GM18873 (cell line): ENCODE results near the gene MPDZ.
"Not testable (repeated sequence)": the region's sequence is repeated elsewhere in the genome, so short reads cannot be mapped to it uniquely, and the experiment has no call there.

ENCODE experiments used
- ATAC-seq: cut with Tn5 transposase; IDR thresholded peaks from one replicate; pipeline ENCODE4 v1.9.1; 2021; ENCODE audit warnings: mild to moderate bottlenecking, moderate library complexity, moderate number of reproducible peaks; ENCODE audit not compliant: unreplicated experiment, low FRiP score

MPDZ gene

DNA sequence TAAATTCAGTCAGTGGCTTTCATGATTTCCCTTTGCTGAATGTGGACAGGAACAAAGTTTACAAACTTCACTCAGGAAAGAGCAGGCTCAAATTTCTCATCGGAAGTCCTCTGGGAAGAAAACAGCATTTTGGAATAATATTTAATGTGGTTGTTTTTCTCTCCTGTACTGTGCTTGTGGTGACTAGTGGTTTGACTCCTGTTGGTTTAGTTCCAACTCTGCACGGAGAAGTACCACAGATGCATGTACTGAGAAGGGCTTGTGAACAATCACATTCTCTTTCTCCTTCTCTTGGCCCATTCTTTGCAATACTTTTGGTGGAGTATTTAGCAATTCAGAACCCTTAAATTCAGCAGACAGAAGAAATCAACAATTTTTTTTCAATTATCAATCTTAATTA lies 13.3 kb downstream of the MPDZ start:
- no peak for ATAC-seq

GRCh38 chr9:13264788-13265187 lies 14.7 kb downstream of the MPDZ start:
- no peak for ATAC-seq

DNA sequence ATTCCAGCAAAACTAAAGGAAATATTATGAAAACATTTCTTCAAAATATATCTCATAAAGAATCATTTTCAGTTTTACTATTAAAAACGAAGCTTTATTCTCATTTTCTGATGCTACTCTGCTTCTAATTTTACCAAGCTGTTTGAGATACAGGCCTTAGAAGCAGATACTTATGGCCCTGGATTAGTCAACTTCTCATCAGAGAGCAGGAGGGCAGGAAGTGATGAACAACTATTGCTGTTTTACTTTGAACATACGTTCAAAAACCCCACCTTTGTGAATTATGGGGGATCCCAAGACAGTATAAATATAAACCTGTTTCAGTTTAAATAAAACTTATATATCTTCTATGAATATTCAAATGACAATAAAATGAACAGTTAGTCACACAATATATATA lies 16.0 kb downstream of the MPDZ start:
- no peak for ATAC-seq

GRCh38 chr9:13252852-13253251 lies 26.6 kb downstream of the MPDZ start:
- no peak for ATAC-seq

DNA sequence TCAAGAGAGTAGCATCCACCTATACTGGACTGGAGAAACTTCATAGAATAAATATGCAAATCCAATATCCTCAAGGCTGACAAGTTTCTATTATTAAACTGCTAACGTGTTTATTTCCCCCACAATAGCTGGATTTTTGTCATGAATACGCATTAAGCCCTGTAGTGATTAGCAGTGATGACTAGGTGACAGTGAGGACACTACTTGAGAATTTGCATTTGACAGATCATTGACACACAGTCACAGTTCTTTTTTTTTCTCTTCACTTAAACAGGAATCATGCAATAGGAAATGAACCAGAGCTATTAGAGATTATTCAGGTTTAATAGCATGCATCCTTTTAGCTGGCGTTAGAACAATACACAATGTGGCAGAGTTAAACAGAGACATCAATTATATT lies 35.3 kb downstream of the MPDZ start:
- ATAC-seq: no peak

DNA sequence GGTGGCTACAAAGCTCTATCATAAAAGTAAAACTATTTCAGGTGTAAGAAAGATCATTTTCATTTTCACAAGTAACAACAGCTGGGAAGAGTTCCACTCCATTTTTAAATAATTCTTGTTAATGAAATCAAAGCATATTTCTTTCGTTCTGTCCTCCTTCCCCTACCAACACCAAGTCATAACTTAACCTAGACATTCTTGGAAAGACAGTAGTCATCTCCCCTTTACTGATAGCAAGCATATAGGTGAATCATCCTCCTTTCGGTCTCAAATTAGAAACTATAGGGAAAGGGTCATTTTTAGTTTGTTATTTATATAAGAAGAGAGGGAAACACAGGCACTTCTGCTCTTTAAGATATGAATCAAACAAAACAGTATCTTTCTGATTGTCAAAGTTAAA lies 38.2 kb downstream of the MPDZ start:
- ATAC-seq: no peak

DNA sequence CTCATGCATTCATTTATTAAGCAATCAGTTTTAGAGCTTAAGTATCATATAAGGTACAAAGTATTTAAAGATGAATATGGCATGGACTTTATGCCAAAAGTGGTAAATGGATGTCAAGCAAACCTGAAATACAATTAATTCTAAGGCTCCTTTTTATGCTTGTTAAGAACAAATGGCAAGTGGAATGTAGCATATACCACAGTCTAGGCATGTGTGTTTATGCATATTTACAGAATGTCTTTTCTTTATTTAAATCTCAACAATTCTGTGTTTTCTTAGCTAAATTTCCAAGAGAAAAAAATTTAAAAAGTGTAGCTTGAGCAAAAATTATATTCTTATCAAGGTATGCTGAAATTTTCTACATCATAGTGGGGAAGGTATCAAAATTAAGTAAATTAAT lies 39.8 kb downstream of the MPDZ start:
- no peak for ATAC-seq

- no peak for ATAC-seq
Observed at GRCh38 chr9:13239208-13239607, 40.3 kb downstream of the MPDZ start.

GRCh38 chr9:13234932-13235331 lies 44.6 kb downstream of the MPDZ start:
- no peak for ATAC-seq

DNA sequence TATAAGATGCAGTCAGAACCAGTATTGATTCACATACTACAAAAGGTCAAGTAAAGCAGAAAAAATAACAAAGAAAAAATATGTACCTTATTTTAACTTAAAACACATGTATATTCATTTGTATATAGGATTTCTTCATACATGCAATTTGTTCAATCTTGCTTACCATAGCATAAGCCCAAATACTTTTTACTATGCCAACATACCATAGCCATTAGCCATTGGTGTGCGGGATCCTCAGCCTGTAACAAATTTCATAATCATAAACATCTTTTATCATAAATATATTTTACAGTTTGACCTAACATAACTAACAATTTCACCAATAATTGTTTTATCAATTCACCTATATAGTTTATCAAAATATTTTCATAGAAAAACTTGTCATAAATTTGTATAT lies 51.1 kb downstream of the MPDZ start:
- no peak for ATAC-seq

DNA sequence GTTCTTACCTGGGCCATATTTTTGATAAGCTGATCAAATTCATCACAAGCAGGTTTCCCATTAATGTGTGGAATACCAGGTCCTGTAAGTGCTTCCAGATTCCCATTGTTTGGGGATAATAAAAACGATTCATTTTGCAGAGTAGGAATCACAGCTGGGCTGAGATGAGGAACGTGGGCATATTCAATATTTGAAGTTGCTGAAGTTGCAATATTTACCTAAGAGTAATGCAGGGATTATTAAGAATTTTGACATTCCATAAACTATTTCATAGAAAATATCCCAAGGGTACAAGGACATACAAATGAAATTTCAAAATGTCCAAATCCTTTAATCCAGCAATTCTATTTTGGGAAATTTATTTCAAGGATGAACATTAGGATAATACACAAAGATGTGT lies 55.1 kb downstream of the MPDZ start:
- no peak for ATAC-seq

DNA sequence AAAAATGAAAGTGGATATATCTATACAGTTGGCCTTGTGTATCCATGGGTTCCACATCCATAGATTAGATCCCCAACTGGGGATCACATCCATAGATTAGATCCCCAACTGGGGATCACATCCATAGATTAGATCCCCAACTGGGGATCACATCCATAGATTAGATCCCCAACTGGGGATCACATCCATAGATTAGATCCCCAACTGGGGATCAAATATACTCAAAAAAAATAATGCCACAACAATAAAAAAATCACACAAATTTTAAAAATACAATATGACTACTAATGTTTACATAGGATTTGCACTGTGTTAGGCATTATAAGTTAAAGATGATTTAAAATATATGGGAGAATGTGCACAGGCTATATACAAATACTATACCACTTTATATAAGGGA lies 56.8 kb downstream of the MPDZ start:
- not testable (repeated sequence) for ATAC-seq

- no peak for ATAC-seq
Observed at GRCh38 chr9:13221741-13222140, 57.8 kb downstream of the MPDZ start.

DNA sequence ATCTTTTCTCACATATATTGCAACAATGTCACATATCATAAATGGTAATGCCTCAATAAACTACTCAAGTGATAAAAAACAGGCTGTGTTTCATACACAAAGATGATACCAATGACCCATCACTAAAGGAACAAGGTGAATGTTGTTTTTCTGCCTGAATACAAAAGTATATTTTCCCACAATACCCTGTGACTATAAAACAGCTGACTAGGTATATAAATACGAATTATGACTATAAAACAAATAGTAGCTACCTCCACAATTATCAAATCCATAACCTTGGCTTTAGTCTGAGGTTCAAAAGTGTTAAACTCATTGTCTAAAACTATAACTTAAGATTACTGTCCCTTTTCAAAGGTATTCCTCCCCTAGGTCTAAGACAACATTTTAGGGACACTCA lies 58.7 kb downstream of the MPDZ start:
- ATAC-seq: no peak

GRCh38 chr9:13215791-13216554 lies 63.5 kb downstream of the MPDZ start:
- ATAC-seq: no peak

DNA sequence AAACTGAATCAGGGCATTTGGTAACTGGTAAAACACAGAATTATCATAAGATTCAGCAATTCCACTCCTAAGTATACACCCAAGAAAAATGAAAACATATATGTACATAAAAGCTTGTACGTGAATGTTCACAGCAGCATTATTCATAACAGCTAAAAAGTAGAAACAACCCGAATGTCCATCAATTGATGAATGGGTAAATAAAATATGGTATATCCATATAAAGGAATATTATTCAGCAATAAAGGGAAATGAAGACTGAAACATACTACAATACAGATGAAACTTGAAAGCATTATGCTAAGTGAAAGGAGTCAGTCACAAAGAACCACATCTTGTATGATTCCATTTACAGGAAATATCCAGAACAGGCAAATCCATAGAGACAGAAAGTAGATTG lies 65.5 kb downstream of the MPDZ start:
- ATAC-seq: no peak

GRCh38 chr9:13213337-13213736 lies 66.2 kb downstream of the MPDZ start:
- no peak for ATAC-seq

DNA sequence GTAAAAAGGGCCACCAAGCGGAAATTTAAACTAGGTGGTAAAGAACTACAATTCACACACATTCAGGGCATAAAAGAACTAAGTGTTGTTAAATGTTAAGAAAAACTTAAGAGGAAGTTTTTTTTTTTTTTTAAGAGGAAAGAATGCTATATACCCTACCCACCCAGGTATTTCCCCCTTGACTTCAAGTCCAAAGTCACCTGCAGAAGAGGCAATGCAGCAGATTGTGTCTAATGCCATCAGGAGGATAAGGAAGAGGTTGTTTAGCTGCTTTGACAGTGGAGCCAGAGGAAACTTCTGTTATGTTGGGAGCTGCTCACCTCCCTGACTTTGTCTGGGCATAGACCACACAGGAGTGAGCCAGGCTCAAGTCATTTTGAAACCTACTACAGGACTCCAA lies 69.2 kb downstream of the MPDZ start:
- ATAC-seq: no peak

- no peak for ATAC-seq
Observed at GRCh38 chr9:13209498-13209897, 70.0 kb downstream of the MPDZ start.

DNA sequence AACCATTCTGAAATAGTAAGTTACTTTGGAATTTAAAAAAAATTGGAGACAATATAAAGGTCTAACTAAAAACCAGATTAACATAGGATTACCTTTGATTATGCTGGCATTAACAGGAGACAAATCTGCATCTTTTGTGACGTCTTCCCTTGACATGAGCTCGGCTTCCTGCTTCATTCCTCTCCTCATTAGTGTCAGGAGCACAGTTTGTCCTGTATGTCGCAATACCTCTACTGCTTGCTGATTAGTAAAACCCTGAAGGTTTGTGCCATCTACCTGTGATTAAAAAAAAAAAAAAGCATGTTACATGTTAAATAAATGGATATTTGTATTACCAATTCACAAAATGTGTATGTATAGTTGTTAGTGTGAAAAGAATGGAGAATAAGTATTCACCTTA lies 73.7 kb downstream of the MPDZ start:
- no peak for ATAC-seq

DNA sequence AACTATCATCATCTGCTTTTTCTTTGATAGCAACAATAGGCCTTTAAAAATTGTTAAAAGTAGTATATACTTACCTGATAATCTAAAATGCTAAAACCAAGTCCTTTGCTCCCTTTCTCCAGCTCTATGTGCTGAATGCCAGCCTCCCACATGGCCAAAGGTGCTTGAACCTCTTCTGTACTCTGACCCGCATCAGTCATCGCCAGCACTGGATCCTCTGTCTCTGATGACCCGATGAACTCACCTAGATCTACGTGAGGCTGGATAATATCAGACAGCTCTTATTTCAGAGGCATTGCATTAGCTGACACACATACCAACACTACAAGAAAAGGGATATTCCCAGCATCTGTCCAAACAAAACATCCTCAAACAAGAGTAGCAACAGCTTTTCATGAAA lies 89.5 kb downstream of the MPDZ start:
- ATAC-seq: no peak

DNA sequence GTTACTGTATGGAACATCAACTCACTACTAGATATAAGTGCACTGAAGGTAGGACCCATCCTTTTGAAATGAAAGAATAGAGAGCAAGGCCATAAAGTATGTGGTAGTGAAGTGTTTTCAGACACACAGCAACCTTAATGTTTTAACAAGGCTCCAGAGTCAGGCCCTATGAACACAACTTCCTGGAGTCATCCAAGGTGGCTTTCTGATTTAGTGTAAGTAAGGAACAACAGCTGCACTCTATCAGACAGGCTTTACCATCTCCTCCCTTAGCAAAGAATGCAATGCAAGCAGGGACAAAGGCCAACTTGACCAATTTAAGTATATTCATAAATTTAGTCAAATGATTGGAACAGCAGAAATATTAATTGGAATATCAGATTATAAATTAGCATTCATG lies 90.1 kb downstream of the MPDZ start:
- ATAC-seq: no peak

DNA sequence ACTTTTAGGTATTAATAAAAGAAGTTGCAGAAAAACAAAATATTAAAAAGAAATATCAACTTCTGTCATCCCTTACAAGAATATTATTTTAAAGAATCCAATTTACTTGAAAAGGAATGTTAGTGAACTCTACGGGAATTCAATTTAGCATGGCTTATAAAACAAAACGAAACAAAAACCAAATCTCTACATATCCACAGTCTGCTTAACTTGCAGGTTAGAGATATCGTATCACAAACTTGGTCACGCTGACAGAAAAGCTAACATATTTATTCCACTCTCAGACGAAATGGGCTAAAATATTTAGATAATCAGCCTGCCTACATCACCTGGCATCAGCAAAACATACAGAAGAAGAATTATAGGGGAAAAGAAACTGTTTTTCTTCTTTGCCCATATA lies 92.7 kb downstream of the MPDZ start:
- no peak for ATAC-seq
